Measurements from ENCODE around the gene MYH15.

The MYH15 gene

GRCh38 chr3:108334701-108335100 is 175.7 kb downstream of the MYH15 start:
- DNase-seq (ENCODE audit: low read depth, low spot score): no peak

- no peak for DNase-seq (ENCODE audit: low read depth, low spot score)
These were observed 176.4 kb downstream of the MYH15 start for GRCh38 chr3:108333961-108334360.

GRCh38 chr3:108331792-108332191 is 178.6 kb downstream of the MYH15 start:
- DNase-seq (ENCODE audit: low read depth, low spot score): no peak
